Measurements from ENCODE around the gene KLHDC7B.

The KLHDC7B gene

GRCh38 chr22:50548040-50548920, 2.6 kb downstream of the KLHDC7B start:
- TF ChIP-seq CTCF (conservative IDR thresholded peaks at IDR 0.05): no peak
- no peak overlapping the region for H3K27ac ChIP-seq

- no peak overlapping the region for H3K27ac ChIP-seq
- no peak for TF ChIP-seq CTCF (conservative IDR thresholded peaks at IDR 0.05)
Measured at GRCh38 chr22:50548921-50549790, 3.5 kb downstream of the KLHDC7B start.

GRCh38 chr22:50550395-50550794, 4.7 kb downstream of the KLHDC7B start:
- no peak for TF ChIP-seq CTCF (conservative IDR thresholded peaks at IDR 0.05)
- H3K27ac ChIP-seq: no peak overlapping the region

- no peak for TF ChIP-seq CTCF (conservative IDR thresholded peaks at IDR 0.05)
- no peak overlapping the region for H3K27ac ChIP-seq
Measured at GRCh38 chr22:50551160-50551752, 5.6 kb downstream of the KLHDC7B start.

- no peak overlapping the region for H3K27ac ChIP-seq
- TF ChIP-seq CTCF (conservative IDR thresholded peaks at IDR 0.05): no peak
Measured at GRCh38 chr22:50553310-50553709, 7.6 kb downstream of the KLHDC7B start.

GRCh38 chr22:50556703-50557102, 11.0 kb downstream of the KLHDC7B start:
- H3K27ac ChIP-seq: no peak overlapping the region
- TF ChIP-seq CTCF (conservative IDR thresholded peaks at IDR 0.05): no peak

GRCh38 chr22:50560034-50560433, 14.3 kb downstream of the KLHDC7B start:
- TF ChIP-seq CTCF (conservative IDR thresholded peaks at IDR 0.05): no peak
- no peak overlapping the region for H3K27ac ChIP-seq
